ENCODE data around the gene RUNX1.

RUNX1 gene

GRCh38 chr21:34946916-34947534 lies 102.1 kb downstream of the RUNX1 start:
- no peak for DNase-seq (ENCODE audit: low read depth, low spot score)

- DNase-seq (ENCODE audit: low read depth, low spot score), result no peak
Measured at GRCh38 chr21:34946385-34946840, 102.7 kb downstream of the RUNX1 start.

GRCh38 chr21:34945288-34945687 lies 103.8 kb downstream of the RUNX1 start:
- no peak for DNase-seq (ENCODE audit: low read depth, low spot score)

- no peak for DNase-seq (ENCODE audit: low read depth, low spot score)
Measured at GRCh38 chr21:34944015-34944755, 104.9 kb downstream of the RUNX1 start.

GRCh38 chr21:34942911-34943310 lies 106.2 kb downstream of the RUNX1 start:
- no peak for DNase-seq (ENCODE audit: low read depth, low spot score)

- no peak for DNase-seq (ENCODE audit: low read depth, low spot score)
Measured at GRCh38 chr21:34941162-34941561, 107.9 kb downstream of the RUNX1 start.

GRCh38 chr21:34939673-34940331 lies 109.3 kb downstream of the RUNX1 start:
- no peak for DNase-seq (ENCODE audit: low read depth, low spot score)

GRCh38 chr21:34938089-34938764 lies 110.9 kb downstream of the RUNX1 start:
- no peak for DNase-seq (ENCODE audit: low read depth, low spot score)

- no peak for DNase-seq (ENCODE audit: low read depth, low spot score)
Measured at GRCh38 chr21:34936883-34937563, 112.1 kb downstream of the RUNX1 start.

- no peak for DNase-seq (ENCODE audit: low read depth, low spot score)
Measured at GRCh38 chr21:34936371-34936789, 112.7 kb downstream of the RUNX1 start.

GRCh38 chr21:34935898-34936297 lies 113.2 kb downstream of the RUNX1 start:
- no peak for DNase-seq (ENCODE audit: low read depth, low spot score)

GRCh38 chr21:34935452-34935851 lies 113.7 kb downstream of the RUNX1 start:
- no peak for DNase-seq (ENCODE audit: low read depth, low spot score)

GRCh38 chr21:34934350-34934749 lies 114.8 kb downstream of the RUNX1 start:
- DNase-seq (ENCODE audit: low read depth, low spot score), result no peak

GRCh38 chr21:34933609-34934335 lies 115.3 kb downstream of the RUNX1 start:
- no peak for DNase-seq (ENCODE audit: low read depth, low spot score)

- DNase-seq (ENCODE audit: low read depth, low spot score), result no peak
Measured at GRCh38 chr21:34932233-34932632, 116.9 kb downstream of the RUNX1 start.

GRCh38 chr21:34930971-34931370 lies 118.1 kb downstream of the RUNX1 start:
- no peak for DNase-seq (ENCODE audit: low read depth, low spot score)

GRCh38 chr21:34928637-34929036 lies 120.5 kb downstream of the RUNX1 start:
- DNase-seq (ENCODE audit: low read depth, low spot score), result no peak

GRCh38 chr21:34927992-34928391 lies 121.1 kb downstream of the RUNX1 start:
- DNase-seq (ENCODE audit: low read depth, low spot score), result no peak

GRCh38 chr21:34926803-34927467 lies 122.2 kb downstream of the RUNX1 start:
- no peak for DNase-seq (ENCODE audit: low read depth, low spot score)

- no peak for DNase-seq (ENCODE audit: low read depth, low spot score)
Measured at GRCh38 chr21:34925597-34925996, 123.5 kb downstream of the RUNX1 start.

All from activated naive CD8-positive, alpha-beta T cell treated with anti-CD3 and anti-CD28 coated beads, Interleukin-2, amount 50 U/mL, for 16 hours (primary cell).